Activated CD4-positive, CD25-positive, alpha-beta regulatory T cell treated with anti-CD3 and anti-CD28 coated beads, Interleukin-2, amount 50 U/mL, for 24 hours (primary cell): ENCODE measurements around the gene MTHFSD.
A peak's percentile ranks its signal among the peaks of the same experiment; 100 is the strongest.

ENCODE experiments used
- ATAC-seq, 2 donors: fragments of 150-1000 bp; cut with Tn5 transposase; one replicate each; pipeline ENCODE4 v1.10.0; 2021; ENCODE audit warnings: mild to moderate bottlenecking in 1 of 2, moderate library complexity in 1 of 2

Gene MTHFSD

GRCh38 chr16:86549076-86549892 is 5.8 kb downstream of the MTHFSD start:
- peak; percentile 83 to 92 for ATAC-seq

GRCh38 chr16:86547286-86547685 is 7.7 kb downstream of the MTHFSD start:
- no peak for ATAC-seq

GRCh38 chr16:86546638-86547013 is 8.4 kb downstream of the MTHFSD start:
- no peak for ATAC-seq

GRCh38 chr16:86545954-86546637 is 8.9 kb downstream of the MTHFSD start:
- ATAC-seq: no peak

- no peak for ATAC-seq
Measured at GRCh38 chr16:86545481-86545880, 9.6 kb downstream of the MTHFSD start.

GRCh38 chr16:86542756-86543750 is 12.0 kb downstream of the MTHFSD start:
- no peak for ATAC-seq

- ATAC-seq: no peak
Measured at GRCh38 chr16:86541560-86541959, 13.5 kb downstream of the MTHFSD start.

GRCh38 chr16:86540894-86541293 is 14.1 kb downstream of the MTHFSD start:
- no peak for ATAC-seq

- ATAC-seq: no peak
Measured at GRCh38 chr16:86538196-86538780, 16.7 kb downstream of the MTHFSD start.

GRCh38 chr16:86537486-86537885 is 17.5 kb downstream of the MTHFSD start:
- ATAC-seq: no peak

GRCh38 chr16:86536621-86537020 is 18.4 kb downstream of the MTHFSD start:
- ATAC-seq: no peak

GRCh38 chr16:86534779-86535615 is 20.0 kb downstream of the MTHFSD start:
- ATAC-seq: no peak

- no peak for ATAC-seq
Measured at GRCh38 chr16:86533767-86534351, 21.2 kb downstream of the MTHFSD start.

- no peak for ATAC-seq
Measured at GRCh38 chr16:86533076-86533475, 22.0 kb downstream of the MTHFSD start.

GRCh38 chr16:86532526-86532815 is 22.6 kb downstream of the MTHFSD start:
- ATAC-seq: no peak

GRCh38 chr16:86531641-86532525 is 23.2 kb downstream of the MTHFSD start:
- ATAC-seq: no peak

- ATAC-seq: no peak
Measured at GRCh38 chr16:86531191-86531545, 23.9 kb downstream of the MTHFSD start.

- ATAC-seq: no peak
Measured at GRCh38 chr16:86530251-86531190, 24.5 kb downstream of the MTHFSD start.

GRCh38 chr16:86529160-86529559 is 25.9 kb downstream of the MTHFSD start:
- ATAC-seq: no peak
